ENCODE data around the gene SLC39A7. TPM values are rescaled to one million over a fixed set of nuclear protein-coding genes. Genes with fewer than 3 reads are reported as not detected.

Gene SLC39A7
- total and polyA plus RNA-seq, 8 donors: 9.3 to 119 (median 61.2) TPM

DNA sequence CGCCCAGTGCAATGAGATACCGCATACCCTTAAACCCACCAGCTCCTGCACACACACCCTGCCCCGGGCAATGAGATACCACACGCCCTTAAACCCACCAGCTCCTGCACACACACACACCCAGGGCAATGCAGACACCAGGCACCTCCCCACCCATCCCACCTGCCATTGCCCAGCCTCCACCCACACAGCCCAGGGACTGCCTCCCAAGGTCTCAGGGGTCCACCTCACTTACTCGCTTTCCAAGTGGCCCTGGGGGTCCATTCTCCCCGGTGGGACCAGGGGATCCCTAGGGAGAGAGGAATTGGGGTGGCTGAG, 32.4 kb upstream of the SLC39A7 start:
- no peak for TF ChIP-seq EP300 (IDR thresholded peaks at IDR 0.05)
- TF ChIP-seq, protein P1, sequence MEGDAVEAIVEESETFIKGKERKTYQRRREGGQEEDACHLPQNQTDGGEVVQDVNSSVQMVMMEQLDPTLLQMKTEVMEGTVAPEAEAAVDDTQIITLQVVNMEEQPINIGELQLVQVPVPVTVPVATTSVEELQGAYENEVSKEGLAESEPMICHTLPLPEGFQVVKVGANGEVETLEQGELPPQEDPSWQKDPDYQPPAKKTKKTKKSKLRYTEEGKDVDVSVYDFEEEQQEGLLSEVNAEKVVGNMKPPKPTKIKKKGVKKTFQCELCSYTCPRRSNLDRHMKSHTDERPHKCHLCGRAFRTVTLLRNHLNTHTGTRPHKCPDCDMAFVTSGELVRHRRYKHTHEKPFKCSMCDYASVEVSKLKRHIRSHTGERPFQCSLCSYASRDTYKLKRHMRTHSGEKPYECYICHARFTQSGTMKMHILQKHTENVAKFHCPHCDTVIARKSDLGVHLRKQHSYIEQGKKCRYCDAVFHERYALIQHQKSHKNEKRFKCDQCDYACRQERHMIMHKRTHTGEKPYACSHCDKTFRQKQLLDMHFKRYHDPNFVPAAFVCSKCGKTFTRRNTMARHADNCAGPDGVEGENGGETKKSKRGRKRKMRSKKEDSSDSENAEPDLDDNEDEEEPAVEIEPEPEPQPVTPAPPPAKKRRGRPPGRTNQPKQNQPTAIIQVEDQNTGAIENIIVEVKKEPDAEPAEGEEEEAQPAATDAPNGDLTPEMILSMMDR (IDR thresholded peaks at IDR 0.05): no peak
- H3K4me3 ChIP-seq: no peak overlapping the region
- H3K4me1 ChIP-seq: no peaks in the 10 kb centered on the region
- H3K27me3 ChIP-seq: peaks cover 0 to 14% (median 6%) of the 10 kb centered on the region in 3 donors
- no peaks in the 10 kb centered on the region for H3K36me3 ChIP-seq
- intact Hi-C loops (cut with DNase I; ENCODE audit: low total_unique reads): no loop called here
- no peak for DNase-seq
- 61 to 83% (median 75%) methylated on average over 6 of the region's 6 CpGs for WGBS, 5 donors
- H3K27ac ChIP-seq: no peak overlapping the region
- H3K9me3 ChIP-seq: no peaks in the 10 kb centered on the region

DNA sequence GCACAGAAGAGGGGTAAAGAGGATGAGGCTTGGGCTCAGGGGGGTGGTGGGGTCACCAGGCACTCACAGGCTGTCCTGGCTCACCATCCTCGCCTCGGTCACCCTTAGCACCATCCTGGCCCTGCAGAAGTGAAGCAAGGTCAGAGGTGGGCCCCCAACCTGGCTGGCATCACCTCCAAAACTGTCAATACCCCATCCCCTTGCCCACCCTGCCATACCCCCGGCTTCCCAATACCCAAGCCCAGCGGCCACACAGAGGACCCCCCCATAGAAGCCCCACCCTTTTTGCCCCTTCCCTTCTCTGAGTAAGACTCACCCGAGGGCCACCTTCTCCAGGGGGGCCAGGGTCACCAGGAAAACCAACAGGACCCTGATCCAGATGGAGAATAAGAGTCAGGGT, 32.0 kb upstream of the SLC39A7 start:
- H3K27me3 ChIP-seq: peaks cover 0 to 15% (median 6%) of the 10 kb centered on the region in 3 donors
- intact Hi-C loops (cut with DNase I; ENCODE audit: low total_unique reads): no loop called here
- no peak overlapping the region for H3K4me3 ChIP-seq
- H3K27ac ChIP-seq: no peak overlapping the region
- WGBS, 5 donors: 34 to 76% (median 65%) methylated on average over 3 to 5 of the region's 5 CpGs
- H3K9me3 ChIP-seq: no peaks in the 10 kb centered on the region
- DNase-seq: no peak
- TF ChIP-seq EP300 (IDR thresholded peaks at IDR 0.05): no peak
- no peak for TF ChIP-seq POLR2A (IDR thresholded peaks at IDR 0.05)
- TF ChIP-seq, protein P1 (IDR thresholded peaks at IDR 0.05): no peak
- TF ChIP-seq POLR2AphosphoS5 (IDR thresholded peaks at IDR 0.05): no peak
- no peaks in the 10 kb centered on the region for H3K36me3 ChIP-seq
- H3K4me1 ChIP-seq: no peaks in the 10 kb centered on the region

DNA sequence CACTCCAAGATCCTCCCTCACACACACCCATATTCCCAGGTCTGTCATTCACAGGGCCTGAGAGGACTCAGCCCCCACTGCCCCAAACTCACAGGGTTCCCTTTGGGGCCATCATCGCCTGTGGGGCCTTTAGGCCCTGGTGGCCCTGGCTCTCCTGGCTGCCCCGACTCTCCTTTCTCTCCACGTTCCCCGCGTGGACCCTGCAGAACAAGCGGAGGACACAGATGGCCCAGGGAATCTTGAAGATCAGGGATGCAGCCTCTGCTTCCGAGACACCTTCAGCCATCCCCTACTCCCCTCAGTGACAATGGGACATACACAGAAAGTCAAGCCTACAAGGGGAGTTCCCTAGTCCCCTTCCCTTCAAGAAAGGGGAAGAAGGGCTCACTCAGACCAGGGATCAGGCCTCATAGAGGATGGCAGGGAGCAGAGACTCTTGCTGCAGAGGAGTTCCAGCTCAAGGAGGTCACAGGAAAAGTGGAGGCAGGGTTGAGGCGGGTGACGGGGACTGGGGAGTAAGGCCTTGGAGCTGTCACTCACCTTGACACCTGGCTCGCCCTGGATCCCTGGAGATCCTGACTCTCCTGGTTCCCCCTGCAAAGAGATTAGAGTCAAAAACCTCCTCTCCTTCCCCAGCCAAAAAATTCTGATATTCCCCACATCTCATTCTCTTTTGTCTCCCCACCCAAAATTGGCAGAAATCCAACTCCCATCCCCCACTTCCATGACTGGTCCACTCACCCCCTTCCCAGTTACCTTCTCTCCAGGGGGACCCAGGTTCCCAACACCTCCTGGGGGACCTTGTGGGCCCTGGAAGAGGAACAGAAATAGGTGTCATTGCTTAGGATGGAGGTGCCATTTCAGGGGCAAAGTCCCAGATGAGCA, 31.1 kb upstream of the SLC39A7 start:
- no peak overlapping the region for H3K4me3 ChIP-seq
- H3K27ac ChIP-seq: no peak overlapping the region
- no peaks in the 10 kb centered on the region for H3K36me3 ChIP-seq
- intact Hi-C loops (cut with DNase I; ENCODE audit: low total_unique reads): no loop called here
- no peaks in the 10 kb centered on the region for H3K4me1 ChIP-seq
- no peaks in the 10 kb centered on the region for H3K9me3 ChIP-seq
- TF ChIP-seq EP300 (IDR thresholded peaks at IDR 0.05) (no peak), POLR2AphosphoS5 (IDR thresholded peaks at IDR 0.05) (no peak)
- TF ChIP-seq, protein P1 (IDR thresholded peaks at IDR 0.05): no peak
- no peak for DNase-seq
- peaks cover 0 to 17% (median 6%) of the 10 kb centered on the region in 3 donors for H3K27me3 ChIP-seq
- 92 to 95% (median 93%) methylated on average over 10 of the region's 10 CpGs for WGBS, 5 donors

DNA sequence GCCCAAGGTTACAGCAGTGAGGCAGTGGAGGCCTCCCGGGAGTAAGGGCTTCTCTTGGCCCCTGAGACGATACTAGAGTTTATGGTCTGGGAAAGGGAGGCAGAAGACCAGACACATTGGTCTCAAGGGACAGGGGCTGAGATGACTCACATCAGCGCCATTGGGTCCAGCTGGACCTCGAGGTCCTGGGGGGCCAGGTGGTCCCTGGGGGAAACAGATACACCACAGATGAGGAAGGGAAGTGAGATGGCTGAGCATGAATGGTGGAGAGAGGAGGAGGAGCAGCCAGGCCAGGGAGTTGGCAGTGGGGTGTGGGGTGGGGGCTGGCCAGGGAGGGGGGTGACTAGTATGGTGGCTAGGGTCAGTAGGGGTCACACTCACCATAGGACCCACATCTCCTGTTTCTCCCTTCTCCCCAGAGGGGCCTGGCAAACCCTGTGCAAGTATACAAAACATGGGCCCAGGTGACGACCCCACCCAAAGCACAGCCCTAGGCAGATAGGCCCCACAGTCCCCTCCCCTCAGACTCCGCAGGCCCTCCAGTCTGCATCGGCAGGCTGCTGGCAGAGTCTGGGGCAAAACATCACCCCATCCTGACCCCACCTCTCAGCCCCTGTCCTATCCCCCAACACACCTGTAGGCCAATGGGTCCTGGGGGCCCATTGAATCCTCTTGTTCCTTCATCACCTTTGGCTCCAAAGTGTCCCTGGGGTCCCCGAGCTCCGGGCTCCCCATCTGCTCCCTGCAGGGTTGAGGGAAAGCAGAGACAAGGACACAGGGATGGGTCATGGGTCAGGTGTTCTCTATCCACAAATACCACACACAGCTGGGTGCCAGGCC, 30.3 kb upstream of the SLC39A7 start:
- Histone ChIP-seq H3K27ac (no peak overlapping the region), H3K4me3 (no peak overlapping the region), H3K9me3 (no peaks in the 10 kb centered on the region), H3K27me3 (peaks cover 0 to 18% (median 6%) of the 10 kb centered on the region in 3 donors), H3K36me3 (no peaks in the 10 kb centered on the region), H3K4me1 (no peaks in the 10 kb centered on the region)
- no peak for DNase-seq
- 80 to 88% (median 86%) methylated on average over 7 to 9 of the region's 9 CpGs for WGBS, 5 donors
- TF ChIP-seq EP300 (IDR thresholded peaks at IDR 0.05) (no peak), POLR2A (IDR thresholded peaks at IDR 0.05) (no peak), POLR2AphosphoS5 (IDR thresholded peaks at IDR 0.05) (no peak)
- TF ChIP-seq, protein P1 (IDR thresholded peaks at IDR 0.05): no peak
- intact Hi-C loops (cut with DNase I; ENCODE audit: low total_unique reads): no loop called here

All from stomach (tissue), 9 donors.